Fibroblast of peridontal ligament (primary cell): ENCODE results near the gene MNX1.

ENCODE experiments used
- DNase-seq: peaks from one replicate; pipeline ENCODE4 v3.0.0-alpha.2; 2010; ENCODE audit errors: extremely low read depth

The MNX1 gene

GRCh38 chr7:157032644-157033482 lies 22.4 kb upstream of the MNX1 start:
- DNase-seq = no peak

DNA sequence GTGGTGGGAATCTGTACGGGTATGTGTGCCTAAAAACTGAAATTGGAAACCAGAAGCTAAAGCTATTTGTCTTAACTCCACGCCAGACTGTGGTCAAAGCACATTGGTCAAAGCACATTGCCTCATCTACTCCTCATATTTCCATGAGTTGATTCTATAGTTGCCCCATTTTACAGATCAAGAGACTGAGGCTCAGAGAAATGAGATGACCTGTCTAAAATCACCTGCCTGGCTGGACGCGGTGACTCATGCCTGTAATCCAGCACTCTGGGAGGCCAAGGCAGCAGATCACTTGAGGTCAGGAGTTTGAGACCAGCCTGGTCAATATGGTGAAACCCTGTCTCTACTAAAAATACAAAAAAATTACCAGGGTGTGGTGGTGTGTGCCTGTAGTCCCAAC lies 21.7 kb upstream of the MNX1 start:
- DNase-seq = no peak

DNA sequence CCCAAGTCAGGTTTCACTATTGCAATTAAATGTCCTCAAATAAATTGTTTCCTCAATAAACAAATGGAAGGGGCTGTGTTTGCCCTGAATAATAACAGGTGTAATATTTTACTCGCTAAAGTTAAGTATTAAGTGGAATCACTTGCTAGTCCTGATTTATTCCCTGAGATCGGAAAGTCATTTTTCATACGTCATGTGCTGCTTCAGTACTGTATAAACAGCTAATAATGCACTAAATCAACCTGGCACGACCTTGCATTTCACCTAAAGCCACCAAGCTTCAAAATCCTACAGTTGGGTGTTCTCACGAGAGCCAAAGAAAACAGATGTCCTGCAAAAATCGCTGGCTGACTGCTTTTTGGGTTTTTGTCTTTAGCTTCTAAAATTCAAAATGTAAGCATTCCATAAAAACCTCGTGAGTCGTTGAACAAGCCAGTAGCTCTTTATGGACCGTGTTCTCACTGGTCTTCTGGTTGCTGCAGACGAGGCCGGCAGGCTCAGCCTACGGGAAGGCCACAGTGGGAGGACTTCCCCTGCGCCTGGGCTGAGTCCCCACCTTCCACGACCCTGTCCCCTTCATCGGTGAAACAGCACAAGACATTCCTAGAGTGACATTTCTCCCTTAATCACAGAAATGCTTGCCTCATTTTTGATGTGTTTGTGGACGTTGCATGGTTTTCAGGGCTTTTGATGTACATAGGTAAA lies 17.9 kb upstream of the MNX1 start:
- DNase-seq = no peak

- DNase-seq = no peak
These were observed 17.2 kb upstream of the MNX1 start for GRCh38 chr7:157027568-157028198.

- no peak for DNase-seq
These were observed 14.3 kb upstream of the MNX1 start for GRCh38 chr7:157024716-157025115.

- DNase-seq = no peak
These were observed 13.1 kb upstream of the MNX1 start for GRCh38 chr7:157023589-157023905.

DNA sequence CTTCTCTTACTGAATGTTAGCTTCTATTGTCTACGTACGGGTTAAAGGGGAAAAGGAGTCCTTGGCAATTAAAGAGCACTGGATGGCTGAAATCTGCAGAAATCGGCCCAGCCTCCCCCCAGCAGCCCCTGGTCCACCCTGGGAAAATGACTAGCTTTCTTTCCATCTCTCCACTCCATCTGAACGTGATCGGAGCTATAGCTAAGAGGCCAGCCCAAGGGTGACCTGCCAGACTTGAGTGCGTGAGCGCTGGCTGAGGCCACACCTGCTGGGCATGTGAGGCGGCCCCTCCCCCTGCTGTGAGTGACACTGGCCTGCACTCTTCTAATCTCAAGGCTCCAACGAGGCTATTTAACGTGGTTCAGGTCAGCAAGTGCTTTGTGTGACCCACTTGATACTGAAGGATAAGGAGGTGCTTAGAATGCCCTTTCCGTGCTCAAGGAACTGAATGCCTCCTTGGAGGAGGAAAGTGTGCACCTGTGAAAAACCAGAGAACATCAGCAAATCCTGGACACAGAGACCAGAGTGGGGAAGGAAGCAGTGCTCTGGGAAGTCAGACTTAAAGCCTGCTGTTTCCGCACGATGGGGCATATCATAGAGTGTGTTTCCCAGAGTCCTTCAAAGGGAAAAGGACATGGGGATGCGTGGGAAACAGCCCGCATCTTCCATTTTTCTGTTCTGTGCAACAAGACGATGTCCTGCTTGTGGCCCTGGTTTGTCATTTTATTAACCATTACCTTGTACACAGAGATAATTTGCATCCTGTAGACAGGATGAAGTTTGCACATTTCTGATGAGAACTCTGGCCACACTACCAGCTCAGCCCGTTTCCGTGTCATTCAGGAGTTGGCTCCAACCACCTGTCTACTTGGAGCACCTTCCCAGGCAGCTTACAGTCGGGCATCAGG lies 12.5 kb upstream of the MNX1 start:
- no peak for DNase-seq

DNA sequence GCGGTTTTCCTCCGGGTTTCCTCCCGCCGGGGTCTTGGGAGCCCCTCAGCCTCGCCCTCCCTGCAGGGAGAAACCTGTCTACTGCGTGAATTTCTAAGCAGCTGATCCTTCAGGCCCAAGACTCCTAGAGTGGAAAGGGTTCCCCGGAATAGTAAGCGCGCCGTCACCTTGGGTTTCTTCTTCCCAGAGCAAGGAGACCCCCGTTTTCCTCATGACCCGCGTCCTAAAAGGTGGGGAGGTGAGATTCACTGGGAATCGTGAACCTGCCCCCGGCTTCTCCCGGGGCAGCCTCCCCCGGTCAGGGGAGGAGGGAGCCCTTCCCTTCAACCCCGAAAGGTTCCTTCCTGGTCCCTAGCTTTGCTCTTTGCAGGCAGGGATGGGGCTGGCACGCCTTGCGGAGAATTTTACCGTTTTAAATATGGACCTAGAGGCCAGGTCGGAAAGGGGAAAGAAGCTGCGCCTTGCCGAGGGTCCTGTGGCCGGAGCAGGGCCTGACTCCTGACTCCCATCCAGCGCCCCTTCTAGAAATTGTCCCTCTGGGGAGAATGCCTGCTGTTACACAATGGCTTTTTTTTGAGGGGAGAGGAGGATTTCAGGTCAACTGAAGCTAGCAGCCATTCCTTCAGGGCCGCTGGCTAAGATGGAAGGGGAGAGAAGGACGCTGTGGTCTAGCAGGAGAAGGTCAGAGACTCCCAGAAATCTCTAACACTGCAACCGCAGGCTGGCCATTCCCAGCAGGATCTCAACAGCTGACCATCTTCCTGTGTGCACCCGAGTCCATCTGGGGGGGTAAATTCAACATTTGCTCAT lies 11.6 kb upstream of the MNX1 start:
- DNase-seq = no peak

GRCh38 chr7:157021071-157021870 lies 10.8 kb upstream of the MNX1 start:
- DNase-seq = no peak

GRCh38 chr7:157020514-157021070 lies 10.1 kb upstream of the MNX1 start:
- no peak for DNase-seq

DNA sequence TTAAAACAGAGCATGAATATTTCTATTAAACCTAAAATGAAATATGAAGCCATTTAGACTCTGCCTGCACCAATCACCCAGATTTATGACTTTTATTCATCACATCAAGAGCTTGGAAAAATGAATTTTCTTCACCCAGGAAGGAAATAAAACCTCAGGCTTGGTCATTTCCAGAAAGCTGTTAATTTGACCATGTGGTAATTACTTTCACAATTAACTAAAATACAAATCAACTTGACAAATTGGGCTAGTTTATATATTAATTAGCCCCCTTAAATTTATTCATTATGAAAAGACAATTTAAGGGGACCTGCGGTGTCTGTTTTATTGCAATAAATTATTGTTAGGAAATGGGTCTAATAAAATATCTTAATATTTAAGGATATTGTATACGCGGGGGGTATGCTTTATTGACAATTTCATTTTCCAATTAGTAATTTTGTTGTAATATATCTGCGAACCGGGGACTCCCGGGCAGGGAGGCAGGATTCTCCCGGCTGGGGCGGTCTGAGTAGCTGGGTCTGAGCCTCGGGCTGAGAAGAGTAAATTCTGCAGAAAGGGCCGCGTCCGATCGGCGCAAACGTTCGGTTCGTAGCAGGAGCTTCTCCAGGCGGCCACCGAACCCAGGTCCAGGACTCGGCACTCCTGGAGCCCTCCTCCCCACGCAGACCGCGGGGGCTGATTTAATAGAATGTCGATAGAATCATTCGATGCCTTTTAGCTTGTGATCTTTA lies 9.4 kb upstream of the MNX1 start:
- no peak for DNase-seq

DNA sequence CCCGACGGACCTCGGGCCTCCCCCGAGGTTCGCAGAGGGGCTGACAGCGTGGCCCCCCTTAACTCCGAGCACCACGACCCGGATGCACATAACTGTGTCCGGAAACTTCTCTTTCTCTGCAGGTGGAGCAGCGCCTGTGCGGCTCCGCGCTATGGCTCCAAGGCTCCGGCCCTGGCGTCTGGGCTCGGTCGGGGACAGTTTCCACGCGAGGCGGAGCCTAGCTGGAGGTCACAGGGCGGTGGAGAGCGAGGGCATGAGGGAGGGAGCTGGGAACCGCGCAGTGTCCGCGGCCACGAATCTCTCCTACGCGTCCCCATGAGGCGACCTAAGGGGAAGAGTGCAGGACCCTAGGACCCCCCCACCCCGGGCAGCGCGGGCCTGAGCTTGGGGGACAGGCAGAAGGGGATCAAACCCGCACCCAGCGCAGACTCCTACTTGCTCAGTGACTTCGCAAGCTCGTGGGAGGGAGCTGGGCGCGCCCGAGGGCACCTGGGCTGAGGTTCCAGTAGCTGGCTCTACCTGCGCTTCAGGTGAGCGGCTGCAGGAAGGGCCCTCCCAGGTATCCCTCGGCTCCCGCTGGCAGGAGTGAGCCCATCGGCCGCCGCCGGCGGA lies 8.6 kb upstream of the MNX1 start:
- no peak for DNase-seq

DNA sequence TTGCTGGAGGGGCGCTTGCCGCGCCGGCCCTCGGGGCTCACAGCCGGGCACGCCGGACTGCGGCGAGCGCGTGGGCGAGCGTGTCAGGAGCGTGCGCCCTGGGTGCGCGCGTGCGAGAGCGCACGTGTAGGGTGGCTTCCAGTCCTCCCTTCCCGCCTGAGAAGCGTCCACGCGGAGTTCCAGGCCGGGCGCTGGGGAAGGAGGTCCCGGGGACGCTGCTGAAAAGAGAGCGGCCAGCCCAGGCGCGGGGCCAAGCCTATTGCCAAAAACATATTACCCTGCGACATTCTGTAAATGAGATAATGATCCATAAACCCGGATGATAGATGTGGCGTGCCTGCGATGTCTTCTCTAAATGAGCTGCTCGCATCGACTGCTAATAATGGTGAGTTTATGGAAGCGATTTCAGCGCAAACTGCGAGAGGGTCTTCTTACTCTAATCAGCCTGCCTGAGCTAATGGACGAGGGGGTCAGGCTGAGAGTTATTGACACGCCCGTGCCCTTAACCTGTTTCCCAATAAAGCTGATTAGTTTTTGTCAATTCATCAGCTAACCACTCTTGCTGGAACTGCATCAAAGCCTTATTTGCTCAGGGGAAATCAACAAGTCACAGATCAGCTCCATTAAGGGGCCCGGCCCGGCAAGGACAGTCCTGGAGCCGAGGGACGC lies 8.0 kb upstream of the MNX1 start:
- DNase-seq = no peak

DNA sequence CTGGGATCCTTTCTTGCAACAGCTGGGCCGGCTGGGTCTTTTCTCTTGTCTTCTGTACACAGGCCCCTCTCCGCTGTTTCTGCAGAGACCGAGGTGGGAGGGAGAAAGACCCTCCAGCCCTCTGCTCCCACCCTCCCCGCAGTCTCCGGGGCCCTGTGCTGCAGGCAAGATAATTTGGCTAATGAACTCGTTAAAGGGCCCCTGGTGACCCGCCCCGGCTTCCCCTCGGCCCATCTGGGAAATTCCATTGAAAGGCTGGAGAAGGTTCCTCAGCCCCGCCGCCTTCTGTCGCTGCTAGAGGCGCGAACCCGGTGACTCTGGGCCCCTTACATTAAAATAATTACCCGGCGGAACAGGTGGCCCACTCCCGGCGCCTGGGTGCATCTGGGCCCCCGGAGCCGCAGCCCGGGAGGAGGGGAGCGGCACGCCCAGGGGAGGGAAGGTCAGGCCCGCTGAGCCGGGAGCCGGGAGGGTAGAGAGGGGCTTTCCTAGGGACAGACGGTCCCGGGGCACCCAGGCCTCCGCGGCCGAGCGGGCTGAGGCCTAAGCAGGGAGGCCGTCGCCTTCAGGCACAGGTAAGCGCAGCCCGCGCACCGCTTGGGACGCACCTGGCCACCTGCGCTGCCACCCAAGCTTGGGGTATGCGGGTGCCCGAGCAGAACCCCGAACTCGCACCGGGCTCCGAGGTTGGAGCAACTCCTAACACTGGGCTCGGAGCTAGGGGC lies 7.3 kb upstream of the MNX1 start:
- no peak for DNase-seq

DNA sequence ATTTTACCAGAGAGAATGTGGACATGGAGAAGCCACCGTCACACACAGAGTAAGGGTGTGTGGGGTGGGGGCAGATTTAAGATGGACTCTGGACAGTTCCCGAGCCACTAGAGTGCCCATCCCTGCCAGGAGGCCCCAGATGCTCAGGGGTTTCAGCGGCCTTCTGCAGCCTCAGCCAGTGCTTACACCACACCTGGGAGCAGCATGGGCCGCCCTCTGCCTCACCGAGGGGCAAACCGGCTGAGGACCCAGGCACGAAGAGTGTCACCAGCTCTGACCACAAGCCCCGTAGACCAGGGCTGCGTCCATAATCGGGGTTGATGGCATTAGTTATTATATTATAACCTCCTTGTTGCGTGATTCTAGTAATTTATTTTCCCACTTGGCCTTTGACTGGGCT lies 6.7 kb upstream of the MNX1 start:
- DNase-seq = no peak

DNA sequence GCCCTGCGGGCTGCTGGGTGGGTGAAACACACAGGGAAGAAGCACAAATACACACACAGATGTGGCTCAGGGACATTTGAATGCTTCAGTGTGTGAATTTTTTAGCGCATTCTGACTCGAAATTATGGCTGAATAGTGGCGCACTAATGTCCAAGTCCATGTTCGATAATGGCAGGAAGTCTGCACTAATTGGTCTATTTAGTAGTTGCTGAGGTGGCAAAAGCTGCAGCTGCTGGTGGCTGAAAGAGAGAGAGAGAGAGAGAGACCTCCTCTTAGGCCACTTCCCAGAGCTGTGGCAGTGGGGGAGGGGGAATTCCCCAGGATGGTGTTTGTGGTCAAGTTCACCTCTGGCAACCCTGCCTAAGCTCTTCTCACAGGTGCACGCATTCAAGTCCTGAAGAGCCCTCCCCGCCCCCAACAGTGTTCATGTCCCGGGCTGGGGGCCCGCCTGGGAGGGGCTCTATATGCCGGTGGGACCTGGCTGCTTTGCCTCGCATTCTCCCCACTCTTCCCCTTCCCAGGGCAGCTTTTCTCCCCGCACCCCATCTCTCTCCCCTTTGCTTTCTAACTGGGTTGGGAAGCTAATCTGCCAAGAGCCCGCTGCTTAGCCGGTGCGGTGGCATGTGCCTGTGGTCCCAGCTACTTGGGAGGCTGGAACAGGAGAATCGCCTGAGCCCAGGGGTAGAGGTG lies 6.0 kb upstream of the MNX1 start:
- DNase-seq = no peak

DNA sequence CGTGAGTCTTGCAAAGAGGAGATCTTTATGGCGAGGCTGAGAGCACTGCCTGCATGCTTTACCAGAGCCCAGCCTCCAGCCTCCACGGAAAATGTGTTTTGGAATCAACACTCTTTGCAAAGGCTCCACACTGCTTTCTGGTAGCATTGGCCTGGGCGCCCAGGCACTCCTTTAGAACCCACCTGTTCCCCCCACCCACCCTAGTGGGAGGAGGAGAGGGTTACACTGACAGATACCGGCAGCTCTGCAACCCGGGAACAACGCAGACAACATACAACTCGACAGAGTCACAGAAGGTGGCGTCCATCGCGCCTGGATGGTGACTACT lies 5.5 kb upstream of the MNX1 start:
- DNase-seq = no peak
